Hepatocyte (in vitro differentiated cells): Measurements from ENCODE around the gene ATP6AP1.

Experiments used
- CTCF ChIP-seq: fragments of 200-600 bp; sonication (generic); IDR thresholded peaks from 2 replicates; pipeline ENCODE4 v1.5.1; 2016; ENCODE audit warnings: antibody characterized with exemption, mild to moderate bottlenecking; ENCODE audit not compliant: poor library complexity
- EZH2 ChIP-seq: fragments of 200-600 bp; sonication (generic); IDR thresholded peaks from 2 replicates; pipeline ENCODE4 v1.6.1; 2016; ENCODE audit warnings: antibody characterized with exemption, mild to moderate bottlenecking, borderline replicate concordance
- EZH2phosphoT487 ChIP-seq: fragments of 200-600 bp; sonication (generic); IDR thresholded peaks from one replicate; pipeline ENCODE4 v1.6.1; 2018; ENCODE audit warnings: antibody characterized with exemption, mild to moderate bottlenecking, low read depth, moderate library complexity; ENCODE audit not compliant: unreplicated experiment, severe bottlenecking

DNA sequence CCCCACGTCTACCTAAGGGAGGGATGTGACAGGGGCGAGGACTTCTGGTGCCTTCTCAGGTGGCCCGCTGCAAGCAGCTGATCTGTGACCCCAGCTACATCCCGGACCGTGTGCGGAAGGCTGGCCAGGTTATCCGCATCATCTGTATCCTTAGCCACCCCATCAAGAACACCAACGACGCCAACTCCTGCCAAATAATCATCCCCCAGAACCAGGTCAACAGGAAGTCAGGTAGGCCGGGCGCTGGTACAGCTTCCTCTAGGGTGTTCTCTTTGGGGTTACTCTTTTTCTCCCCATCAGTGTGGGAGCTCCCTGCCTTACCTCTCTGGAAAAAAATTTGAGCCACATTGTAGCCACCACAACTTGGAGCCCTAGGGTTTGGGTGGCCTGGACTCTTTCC lies 13.1 kb downstream of the ATP6AP1 start:
- no peak for TF ChIP-seq EZH2
- TF ChIP-seq CTCF = no peak
- TF ChIP-seq EZH2phosphoT487 = no peak
